NCI-H146 treated with DMSO at 0.1 percent for 48 hours (cell line): ENCODE data around the gene BAG5.
"Not testable (repeated sequence)": the region's sequence is repeated elsewhere in the genome, so short reads cannot be mapped to it uniquely, and the experiment has no call there.

ENCODE experiments used
- DNase-seq: peaks from one replicate; lab custom pipeline; 2025; ENCODE audit not compliant: unreplicated experiment; lab: John Stamatoyannopoulos, UW

Gene BAG5

GRCh38 chr14:103512701-103513611 lies 49.5 kb downstream of the BAG5 start:
- no peak for DNase-seq

DNA sequence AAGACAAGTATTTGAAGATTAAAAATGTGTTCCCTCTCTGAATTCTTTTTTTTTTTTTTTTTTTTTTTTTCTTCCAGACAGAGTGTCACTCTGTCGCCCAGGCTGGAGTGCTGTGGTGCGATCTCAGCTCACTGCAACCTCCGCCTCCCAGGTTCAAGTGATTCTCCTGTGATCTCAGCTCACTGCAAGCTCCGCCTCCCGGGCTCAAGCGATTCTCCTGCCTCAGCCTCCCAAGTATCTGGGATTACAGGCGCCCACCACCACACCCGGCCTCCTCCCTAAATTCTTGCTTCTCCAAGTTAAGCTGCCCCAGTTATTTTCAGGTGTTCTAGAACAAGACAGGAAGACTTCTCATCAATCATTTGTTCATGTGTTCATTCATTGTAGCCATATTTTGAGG lies 50.3 kb downstream of the BAG5 start:
- DNase-seq = not testable (repeated sequence)

DNA sequence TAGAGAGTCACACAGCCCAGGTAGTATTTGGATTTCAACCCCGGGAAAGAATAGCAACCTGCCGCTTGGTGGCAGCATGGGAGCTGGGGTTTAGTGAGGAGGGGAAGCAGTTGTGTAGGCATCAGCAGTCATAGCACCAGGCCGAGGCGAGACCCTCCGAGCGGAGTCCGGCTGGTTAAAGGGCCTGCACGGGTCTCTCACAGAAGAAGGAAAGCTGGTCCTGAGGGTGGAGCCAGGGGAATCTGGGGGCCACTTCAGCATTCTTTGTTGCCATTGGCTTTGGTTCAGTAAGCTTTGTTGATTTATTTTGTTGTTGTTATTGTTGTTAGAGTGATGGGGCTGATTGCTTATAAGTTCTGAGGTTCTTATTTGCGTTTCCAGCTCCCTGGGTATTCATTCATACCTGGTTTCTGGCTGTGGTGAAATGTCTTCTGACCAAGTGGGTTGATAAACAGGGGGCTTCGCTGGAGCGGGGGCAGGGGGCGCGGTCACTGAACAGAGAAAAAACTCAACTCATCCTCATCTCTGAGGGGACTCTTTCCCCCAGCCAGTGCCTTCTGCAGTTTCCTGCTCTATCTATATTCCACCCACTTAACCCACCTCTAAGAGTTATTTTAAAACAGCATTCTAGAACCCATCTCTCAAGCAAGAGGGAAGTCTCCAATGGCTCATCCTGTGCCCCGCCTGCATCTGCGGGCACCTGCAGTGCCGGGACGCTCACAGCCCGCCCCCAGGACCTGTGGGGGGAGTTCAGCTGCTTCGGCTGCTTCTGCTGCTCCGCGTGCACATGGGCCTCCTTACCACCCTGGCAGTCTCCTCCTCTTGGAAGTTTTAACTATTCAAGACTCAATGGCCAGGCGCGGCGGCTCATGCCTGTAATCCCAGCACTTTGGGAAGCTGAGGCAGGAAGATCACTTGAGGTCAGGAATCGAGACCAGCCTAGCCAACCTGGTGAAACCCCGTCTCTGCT lies 51.4 kb downstream of the BAG5 start:
- no peak for DNase-seq

GRCh38 chr14:103509864-103510723 lies 52.4 kb downstream of the BAG5 start:
- no peak for DNase-seq

- no peak for DNase-seq
Measured at GRCh38 chr14:103508521-103509329, 53.7 kb downstream of the BAG5 start.

DNA sequence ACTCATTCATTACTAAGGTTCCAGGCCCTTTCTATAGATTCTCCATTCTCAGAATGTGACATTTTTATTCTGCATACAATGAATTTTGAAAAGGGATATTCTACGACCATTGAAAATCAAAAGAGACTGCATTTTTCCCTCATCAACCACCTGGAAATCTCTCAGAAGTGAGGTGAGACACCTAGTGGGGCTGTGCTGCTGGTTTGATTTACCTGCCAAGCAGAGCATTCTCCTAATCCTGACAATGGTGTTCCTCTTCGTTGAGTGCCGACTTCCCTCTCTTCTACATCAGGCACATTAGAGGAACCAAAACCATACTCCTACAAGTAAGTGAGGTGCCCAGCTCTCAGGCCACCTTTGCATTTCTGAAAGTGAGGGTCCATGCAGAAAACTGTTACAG lies 54.7 kb downstream of the BAG5 start:
- DNase-seq = no peak
